IPS-NIHi7 (cell line): ENCODE results near the gene NEO1.

Experiments used
- DNase-seq: peaks from one replicate; pipeline ENCODE4 v3.0.0; 2012; ENCODE audit warnings: mixed read lengths; ENCODE audit errors: extremely low spot score

Gene NEO1

GRCh38 chr15:73330206-73331051 is 278.2 kb downstream of the NEO1 start:
- DNase-seq: no peak

- DNase-seq: no peak
These were observed 279.2 kb downstream of the NEO1 start for GRCh38 chr15:73331501-73331900.

GRCh38 chr15:73331991-73332925 is 280.0 kb downstream of the NEO1 start:
- DNase-seq: no peak

DNA sequence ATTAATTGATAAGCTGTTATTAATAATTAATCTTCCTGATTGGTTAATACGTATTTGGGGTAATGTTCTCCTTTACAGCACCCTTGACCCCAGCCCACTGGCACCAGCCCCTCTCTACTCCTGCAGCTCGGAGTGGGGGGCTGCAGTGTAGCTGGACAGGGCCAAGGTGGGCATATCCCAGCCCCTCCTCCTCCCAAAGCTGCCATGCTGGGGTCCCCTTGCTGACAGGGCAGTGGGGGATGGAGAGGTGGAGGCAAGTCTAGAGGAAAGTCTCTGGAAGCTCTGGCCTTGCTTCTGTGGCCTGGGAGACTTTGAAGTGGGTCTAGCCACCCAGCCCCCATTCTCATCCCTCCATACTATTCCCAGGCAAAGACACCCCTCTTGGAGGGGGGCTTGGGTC is 280.7 kb downstream of the NEO1 start:
- DNase-seq: no peak

DNA sequence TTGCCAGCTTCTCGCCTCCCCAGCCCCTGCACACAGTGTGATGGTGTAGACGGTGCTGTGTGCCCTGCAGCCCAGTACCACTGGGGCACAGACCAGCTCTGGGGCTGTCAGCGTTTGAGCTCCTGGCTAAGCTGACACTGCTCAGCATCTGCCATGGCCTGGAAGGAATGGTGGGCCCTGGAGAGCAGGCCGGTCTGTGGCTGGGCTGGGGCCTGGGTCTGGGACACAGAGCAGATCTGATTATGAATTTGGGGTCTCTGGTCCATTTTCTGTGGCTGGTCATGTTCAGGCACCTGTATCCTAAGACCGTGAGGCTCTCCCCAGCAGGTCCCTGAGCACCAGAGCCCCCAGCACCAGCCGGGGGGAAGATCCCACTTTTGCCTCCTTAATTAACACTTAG is 281.8 kb downstream of the NEO1 start:
- DNase-seq: no peak

DNA sequence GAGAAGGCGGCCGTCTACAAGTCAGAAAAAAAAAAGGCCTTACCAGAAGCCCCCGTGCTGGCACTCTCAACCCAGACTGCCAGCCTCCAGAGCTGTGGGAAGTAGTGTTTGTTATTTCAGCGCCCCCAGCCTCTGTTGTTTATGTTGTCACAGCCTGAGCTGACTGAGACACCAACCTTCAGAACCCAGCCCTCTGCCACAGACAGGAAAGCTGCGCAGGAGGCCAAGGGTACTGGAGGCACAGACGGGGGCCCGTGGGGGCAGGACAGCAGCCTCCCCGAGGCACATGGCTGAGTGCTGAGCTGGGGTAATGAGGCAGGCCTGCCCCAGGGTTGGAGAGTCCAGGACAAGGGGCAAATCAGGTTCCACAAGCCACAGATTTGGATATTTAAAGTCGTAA is 282.8 kb downstream of the NEO1 start:
- DNase-seq: no peak

GRCh38 chr15:73335471-73335870 is 283.2 kb downstream of the NEO1 start:
- DNase-seq: no peak

DNA sequence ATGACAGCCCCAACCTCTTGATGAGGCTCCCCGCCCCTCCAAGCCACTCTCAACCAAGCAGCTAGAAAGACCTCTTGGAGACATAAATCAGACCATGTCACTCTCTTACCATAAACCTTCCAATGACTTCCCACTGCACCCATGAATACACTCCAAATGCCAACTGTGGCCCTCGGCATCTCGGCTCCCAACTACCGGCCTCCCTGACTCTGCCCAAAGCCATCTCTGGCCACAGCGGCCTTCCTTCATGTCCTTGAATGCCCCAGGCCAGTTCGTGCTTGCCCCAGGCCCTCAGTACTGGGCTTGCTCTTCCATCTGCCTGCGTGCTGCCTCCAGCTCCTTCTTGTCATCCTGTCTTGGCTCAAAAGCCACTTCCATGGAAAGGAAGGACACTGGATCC is 284.5 kb downstream of the NEO1 start:
- DNase-seq: no peak

DNA sequence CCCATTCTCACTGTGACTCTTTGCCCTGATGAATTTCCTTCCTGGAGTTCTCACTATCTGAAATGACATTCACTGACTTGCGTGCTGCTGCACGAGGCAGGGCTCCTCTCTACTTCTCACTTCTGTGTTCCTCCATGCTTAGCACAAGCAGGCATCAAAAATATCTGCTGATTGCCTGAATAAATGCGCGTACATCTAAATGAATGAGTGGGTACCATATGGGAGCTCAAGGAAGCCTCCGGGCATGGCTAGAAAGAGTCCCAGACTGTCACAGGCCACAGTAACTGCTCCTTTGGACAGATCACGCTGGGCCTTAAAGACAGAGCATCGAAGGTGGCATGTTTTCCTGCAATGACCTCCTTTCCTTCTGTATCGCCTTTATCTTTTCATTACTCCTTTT is 284.9 kb downstream of the NEO1 start:
- no peak for DNase-seq

- DNase-seq: no peak
These were observed 285.8 kb downstream of the NEO1 start for GRCh38 chr15:73338058-73338457.

DNA sequence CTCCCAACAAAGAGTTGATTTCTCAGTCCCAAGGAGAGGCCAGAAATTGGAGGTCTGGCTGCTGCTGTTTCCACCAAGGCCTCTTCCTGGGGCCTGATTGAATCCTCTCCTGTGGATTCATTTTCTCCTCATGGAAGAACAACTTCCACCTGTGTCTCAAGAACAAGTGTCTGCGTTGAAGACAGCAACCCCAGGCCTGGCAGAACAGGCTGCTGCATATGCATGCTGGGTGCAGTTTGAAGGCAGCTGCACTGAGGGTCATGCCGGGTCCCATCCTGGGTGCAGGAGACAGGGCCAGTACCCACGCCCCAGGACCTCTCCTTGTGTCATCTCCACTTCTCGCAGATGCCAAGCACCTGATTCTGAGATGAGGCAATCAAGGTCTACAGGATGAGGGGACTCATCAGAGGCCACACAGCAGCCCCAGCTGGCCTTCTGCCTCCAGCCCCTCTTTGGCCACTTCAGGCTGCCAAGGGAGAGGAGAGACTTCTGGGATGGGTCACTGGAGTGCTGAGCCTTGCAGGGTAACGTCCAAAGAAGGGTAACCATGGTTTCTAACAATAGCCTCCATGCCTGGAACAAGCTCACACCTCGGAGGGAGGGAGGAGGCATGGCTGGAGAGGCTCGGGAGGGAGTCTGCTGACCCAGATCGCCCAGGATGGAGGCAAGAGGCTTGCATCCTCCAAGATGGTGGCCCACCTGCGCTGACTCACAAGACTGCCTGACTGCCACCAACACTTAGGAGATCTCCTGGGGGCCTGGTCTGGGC is 286.5 kb downstream of the NEO1 start:
- DNase-seq: no peak

DNA sequence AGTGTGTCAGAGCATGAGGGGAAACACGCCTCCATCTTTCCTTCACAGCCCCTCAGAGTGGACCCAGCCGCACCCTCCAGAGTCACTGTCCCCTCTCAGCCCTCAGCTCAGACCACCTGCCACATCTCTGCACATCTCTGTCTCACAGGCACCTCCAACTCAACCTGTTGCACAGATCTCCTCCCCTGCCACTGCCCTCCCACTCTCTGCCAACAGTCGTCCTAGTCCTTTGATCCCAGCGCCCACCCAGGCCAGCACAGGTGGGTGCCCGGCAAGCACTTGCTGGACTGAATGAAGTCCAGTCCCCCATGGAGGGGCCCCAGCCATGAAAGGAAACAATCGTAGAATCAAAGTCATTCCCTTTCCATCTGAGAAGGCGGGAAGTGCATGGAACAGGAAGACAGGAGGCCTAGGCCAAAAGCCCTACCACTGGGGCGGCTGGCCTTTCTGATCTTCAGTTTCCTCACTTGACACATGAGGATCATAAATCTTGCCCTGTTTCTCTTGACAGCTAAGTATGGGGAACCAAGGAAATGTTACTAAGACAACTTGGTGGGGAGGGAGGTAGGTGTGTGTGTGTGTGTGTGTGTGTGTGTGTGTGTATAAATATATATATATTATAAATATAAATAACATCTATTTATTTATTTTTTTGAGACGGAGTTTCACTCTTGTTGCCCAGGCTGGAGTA is 288.4 kb downstream of the NEO1 start:
- no peak for DNase-seq

- DNase-seq: no peak
These were observed 289.8 kb downstream of the NEO1 start for GRCh38 chr15:73341886-73342600.

DNA sequence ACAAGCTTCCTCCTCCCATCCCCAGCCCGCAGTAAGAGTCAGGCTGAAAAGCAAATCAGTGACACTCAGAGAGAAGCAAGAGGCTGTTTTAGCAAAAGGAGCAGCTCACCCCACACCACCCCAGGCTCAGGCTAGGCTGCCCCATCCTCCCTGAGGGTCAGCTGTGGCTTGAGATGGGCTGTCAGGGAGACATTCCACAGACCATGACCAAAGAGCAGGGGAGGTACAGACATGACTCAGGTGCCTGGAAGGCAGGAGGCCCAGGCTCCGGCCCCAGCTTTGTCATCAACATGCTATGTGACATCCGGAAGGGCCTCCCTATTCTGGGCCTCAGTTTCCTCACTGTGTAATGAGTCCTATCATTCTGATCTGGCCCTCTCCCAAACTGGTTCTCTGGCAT is 291.8 kb downstream of the NEO1 start:
- no peak for DNase-seq

DNA sequence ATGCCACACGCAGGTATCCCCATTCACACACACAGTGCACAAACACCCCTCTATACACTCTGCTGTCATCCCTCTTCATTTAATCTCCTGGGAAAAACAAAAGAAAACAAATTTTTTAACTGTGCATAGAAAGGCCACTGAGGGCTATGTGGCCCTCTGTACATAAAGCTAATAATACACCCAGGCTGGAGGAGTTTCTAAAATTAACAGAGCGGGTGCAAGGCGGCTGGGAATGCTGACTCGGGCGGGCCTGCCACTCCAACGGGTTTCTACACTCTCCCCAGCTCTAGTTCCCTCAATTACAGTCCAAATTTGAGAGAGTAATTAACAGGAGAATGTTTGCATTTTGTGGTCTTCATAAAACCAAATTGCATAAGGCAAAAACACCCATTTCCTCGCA is 293.4 kb downstream of the NEO1 start:
- no peak for DNase-seq

DNA sequence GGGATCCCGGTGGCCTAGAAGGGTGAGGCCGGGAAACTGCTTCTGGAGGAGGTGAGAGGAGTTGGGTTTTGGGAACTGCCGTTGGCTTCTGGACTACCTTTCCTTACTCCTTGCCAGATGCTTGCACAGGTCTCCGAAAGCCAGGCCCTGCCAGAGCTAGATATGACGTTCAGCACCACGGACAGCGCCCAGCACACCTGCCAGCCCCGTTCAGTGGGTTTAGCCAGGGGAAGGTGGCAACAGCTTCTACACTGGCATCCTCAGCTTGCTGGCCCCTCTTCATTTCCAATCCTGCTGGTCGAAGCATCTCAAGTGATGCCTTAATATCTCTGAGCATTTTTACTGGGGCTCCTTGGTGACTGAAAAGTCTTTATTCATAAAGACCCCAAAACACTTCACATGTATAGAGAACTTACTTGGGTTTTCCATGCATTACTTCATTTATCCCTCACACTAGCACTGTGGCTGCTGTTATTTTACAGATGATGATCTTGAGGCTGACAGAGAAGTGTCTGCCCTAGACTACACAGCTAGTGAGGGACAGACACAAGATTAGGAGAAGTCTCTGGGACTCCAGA is 294.6 kb downstream of the NEO1 start:
- peak; percentile 93 for DNase-seq

- no peak for DNase-seq
These were observed 296.9 kb downstream of the NEO1 start for GRCh38 chr15:73349191-73349590.

GRCh38 chr15:73352082-73352481 is 299.8 kb downstream of the NEO1 start:
- no peak for DNase-seq

DNA sequence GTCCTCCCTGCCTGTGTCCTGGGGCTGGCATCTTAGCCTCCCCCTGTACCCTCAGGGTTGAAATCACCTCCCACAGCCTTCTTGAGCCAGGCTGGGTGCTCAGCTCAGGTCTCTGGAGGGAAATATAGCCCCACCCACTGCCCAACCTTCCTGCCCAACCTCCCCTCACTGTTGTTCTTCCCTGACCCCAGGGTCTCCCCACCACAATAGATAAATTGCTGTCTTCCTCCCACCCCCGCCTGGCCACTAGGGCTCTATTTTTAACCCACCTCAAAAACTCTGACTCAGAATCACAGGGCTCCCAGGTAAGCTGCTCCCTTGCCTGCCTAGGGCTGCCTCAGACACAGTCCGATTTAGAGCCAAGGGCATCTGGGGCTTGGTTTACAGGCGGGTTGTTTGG is 301.5 kb downstream of the NEO1 start:
- DNase-seq: peak; percentile 48

GRCh38 chr15:73354241-73354640 is 302.0 kb downstream of the NEO1 start:
- no peak for DNase-seq
